GM12865 (cell line): ENCODE measurements around the gene BEAN1.

Experiments used
- DNase-seq: peaks from one replicate; pipeline ENCODE4 v3.0.0; 2010; ENCODE audit warnings: low read depth
- H3K4me3 ChIP-seq: 2 replicates; pipeline ENCODE4 v1.5.1; 2011; ENCODE audit warnings: mild to moderate bottlenecking, low read depth, low read length, control low read depth
- TF ChIP-seq, protein P1 (sequence below): IDR thresholded peaks from 2 replicates; pipeline ENCODE4 v1.5.1; 2011; ENCODE audit warnings: low read length, control low read depth, low read depth, inconsistent platforms; ENCODE audit not compliant: insufficient read depth; ENCODE audit errors: missing control alignments

The BEAN1 gene

DNA sequence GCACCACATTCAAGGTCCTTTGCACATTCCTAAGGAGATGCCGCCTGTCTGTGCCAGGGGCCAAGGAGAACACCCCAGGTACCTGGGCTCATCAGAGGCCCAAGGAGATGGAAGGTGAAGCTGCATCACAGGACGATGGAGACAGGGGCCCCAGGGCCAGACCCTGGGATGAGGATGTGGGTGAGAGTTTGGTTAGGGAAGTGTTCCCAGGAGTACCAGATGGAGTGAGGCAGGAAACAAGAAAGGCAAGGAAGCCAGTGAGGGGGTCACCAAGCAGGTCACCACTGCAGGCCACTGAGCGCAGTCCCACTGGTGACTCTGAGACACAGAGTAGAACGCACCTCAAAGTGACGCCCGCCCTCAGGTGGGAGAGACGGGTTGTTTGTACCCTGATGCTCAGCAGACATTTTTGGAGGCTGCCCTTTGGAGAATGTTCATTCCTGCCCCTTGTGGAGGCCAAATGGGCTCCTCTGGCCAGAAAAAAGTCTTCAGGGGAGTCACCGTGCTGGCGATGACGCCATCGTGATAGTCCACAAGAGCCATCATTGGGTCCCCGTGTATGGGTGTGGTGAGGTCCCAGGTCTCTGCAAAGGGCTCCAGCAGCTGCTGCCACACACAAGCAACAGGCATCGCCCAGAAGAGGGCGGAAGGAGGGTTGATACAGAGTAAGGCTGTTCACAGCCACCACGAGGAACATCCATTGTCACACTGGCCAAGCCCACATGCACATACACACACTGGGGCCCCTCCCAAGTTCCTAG, 57.5 kb downstream of the BEAN1 start:
- no peak overlapping the region for H3K4me3 ChIP-seq
- TF ChIP-seq, protein P1, sequence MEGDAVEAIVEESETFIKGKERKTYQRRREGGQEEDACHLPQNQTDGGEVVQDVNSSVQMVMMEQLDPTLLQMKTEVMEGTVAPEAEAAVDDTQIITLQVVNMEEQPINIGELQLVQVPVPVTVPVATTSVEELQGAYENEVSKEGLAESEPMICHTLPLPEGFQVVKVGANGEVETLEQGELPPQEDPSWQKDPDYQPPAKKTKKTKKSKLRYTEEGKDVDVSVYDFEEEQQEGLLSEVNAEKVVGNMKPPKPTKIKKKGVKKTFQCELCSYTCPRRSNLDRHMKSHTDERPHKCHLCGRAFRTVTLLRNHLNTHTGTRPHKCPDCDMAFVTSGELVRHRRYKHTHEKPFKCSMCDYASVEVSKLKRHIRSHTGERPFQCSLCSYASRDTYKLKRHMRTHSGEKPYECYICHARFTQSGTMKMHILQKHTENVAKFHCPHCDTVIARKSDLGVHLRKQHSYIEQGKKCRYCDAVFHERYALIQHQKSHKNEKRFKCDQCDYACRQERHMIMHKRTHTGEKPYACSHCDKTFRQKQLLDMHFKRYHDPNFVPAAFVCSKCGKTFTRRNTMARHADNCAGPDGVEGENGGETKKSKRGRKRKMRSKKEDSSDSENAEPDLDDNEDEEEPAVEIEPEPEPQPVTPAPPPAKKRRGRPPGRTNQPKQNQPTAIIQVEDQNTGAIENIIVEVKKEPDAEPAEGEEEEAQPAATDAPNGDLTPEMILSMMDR: no peak
- DNase-seq: peak; percentile 33

DNA sequence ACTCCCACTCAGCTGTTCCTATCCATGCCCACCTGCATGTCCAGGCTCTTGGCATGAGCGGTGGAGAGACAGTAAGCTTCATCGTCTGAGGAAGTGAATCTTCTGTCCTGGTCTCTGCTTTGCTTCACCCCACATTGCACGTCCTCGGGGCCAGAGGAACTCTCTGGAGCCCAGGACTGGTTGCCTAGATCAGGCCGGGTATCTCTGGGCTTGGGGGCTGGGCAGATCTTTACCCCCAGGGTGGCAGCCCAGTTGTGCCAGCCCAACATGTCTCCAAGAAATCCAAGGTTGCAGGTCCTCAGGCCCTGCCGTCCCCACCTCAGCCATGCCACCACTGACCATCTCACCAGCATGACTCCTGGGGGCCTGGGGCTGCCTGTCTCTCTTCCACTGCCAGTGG, 58.3 kb downstream of the BEAN1 start:
- no peak for DNase-seq
- TF ChIP-seq, protein P1: no peak
- H3K4me3 ChIP-seq: no peak overlapping the region

DNA sequence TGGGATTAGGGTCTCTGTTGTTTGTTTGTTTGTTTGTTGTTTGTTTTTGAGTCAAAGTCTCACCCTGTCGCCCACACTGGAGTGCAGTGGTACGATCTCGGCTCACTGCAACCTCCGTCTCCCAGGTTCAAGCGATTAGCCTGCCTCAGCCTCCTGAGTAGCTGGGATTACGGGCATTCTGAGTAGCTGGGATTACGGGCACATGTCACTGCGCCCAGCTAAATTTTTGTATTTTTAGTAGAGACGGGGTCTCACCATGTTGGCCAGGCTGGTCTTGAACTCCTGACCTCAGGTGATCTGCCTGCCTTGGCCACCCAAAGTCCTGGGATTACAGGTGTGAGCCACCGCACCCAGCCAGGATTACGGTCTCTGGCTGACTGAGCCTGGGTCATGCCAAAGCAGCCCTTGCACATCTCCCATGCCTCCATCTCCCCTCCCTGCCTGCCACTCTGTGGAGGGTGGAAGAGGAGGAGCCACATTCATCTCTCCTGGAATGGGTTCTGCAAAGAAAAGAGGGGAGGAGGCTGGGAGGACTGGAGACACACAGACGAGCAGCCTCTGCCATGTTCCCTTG, 59.2 kb downstream of the BEAN1 start:
- DNase-seq: no peak
- no peak overlapping the region for H3K4me3 ChIP-seq
- TF ChIP-seq, protein P1: no peak

DNA sequence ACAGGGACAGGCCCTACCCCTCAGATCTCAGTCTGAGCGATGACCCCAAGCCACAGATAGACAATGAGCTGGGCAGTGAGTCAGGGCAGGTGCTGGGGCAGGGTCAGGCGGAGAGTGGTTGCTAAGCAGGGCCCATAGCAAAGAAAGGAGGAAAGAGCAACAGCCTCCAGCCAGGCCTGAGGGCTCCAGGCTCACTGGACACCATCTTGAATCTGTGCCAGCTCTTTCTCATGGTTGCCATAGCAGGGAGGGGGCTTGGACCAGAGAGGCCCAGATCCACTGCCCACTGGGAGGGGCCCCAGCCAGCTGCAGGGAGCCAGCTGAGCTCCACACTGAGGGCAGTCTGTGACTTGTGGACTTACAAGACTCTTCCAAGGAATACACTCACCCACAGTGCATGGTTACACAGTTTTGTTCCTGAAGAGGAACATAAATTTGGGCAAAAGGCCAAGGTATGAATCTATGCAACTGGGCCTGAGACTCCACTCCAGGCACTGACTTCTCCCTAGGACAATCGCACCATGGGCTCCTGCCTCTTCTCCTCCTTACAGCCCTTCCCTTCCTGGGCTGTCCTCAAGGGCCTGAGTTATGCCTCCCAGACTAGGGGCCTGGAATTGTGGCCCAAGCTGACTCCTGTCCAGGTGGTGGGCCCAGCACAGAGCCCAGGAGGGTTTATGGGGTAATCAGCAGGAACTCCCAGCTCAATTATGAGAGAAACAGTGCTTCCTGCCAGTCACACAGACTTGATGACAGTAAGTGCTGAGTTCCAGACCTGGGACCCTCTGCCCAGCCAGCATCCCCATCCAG, 59.9 kb downstream of the BEAN1 start:
- DNase-seq: no peak
- TF ChIP-seq, protein P1: no peak

DNA sequence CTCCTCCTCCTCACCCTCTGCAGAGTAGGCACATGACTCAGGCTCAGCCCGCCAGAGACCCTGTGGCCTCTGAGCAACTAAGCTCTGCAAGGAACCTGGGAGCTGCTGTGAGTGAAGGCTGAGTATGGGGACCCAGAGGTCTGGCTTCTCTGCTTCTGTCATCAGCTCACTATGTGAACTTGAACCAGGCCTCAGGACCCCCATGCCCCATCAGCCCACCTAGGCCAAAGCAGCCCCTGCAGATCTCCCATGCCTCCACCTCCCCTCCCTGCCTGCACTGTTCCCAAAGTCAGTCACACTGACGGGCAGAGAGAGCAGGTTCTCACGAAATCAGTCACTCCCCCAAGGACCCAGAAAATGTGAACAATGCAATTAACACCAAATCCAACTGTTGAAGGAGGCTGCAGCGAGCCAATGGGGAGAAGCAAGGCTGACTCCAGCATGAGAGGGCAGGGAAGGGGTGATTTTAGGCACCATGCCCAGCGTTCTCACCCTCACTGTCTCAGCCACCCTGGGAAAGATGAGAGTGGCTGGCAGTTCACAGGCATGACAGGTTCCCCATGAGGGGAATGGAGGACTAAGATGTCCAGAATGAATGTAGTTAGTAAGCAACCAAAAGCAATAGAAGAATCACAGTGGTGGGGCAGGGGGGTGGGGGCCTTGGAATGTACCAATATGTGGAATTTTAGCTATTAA, 60.6 kb downstream of the BEAN1 start:
- no peak for DNase-seq
- no peak overlapping the region for H3K4me3 ChIP-seq
- TF ChIP-seq, protein P1: no peak

More for the DNA sequence above, 59.9 kb downstream of the BEAN1 start:
- no peak overlapping the region for H3K4me3 ChIP-seq

DNA sequence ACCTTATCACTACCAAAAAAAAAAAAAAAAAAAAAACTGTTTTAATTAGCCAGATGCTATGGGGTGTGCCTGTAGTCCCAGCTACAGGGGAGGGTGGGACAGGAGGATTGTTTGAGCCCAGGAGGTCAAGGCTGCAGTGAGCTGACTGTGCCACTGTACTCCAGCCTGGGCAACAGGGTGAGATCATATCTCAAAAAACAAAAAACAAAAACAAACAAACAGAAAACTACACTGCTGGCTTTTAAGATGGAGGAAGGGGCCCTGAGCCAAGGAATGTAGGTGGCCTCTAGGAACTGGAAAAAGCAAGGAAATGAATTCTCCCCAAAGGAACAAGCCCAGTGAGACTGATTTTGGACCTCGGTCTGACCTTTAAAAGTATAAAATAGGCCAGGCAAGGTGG, 61.4 kb downstream of the BEAN1 start:
- DNase-seq: no peak
- TF ChIP-seq, protein P1: no peak

More for the DNA sequence above, 61.4 kb downstream of the BEAN1 start:
- H3K4me3 ChIP-seq: no peak overlapping the region
